ENCODE results near the gene ETS2. TPM values are rescaled to one million over a fixed set of nuclear protein-coding genes. Genes with fewer than 3 reads are reported as not detected.

The ETS2 gene
- 5.8 and 7.5 TPM in 2 replicates for total RNA-seq (2014; rRNA removed; shearing (Covaris generic))

GRCh38 chr21:38805328-38806152 is at the start of gene ETS2:
Gene ETS2 (plus strand): TSS chr21:38805929. CDS start chr21:38810035, 4,106 bp downstream.

